GM19023 (cell line): ENCODE results near the gene TTLL10.

Experiments
- ATAC-seq: cut with Tn5 transposase; IDR thresholded peaks from one replicate; pipeline ENCODE4 v1.9.1; 2021; ENCODE audit warnings: mild to moderate bottlenecking, moderate library complexity; ENCODE audit not compliant: unreplicated experiment

TTLL10 gene

DNA sequence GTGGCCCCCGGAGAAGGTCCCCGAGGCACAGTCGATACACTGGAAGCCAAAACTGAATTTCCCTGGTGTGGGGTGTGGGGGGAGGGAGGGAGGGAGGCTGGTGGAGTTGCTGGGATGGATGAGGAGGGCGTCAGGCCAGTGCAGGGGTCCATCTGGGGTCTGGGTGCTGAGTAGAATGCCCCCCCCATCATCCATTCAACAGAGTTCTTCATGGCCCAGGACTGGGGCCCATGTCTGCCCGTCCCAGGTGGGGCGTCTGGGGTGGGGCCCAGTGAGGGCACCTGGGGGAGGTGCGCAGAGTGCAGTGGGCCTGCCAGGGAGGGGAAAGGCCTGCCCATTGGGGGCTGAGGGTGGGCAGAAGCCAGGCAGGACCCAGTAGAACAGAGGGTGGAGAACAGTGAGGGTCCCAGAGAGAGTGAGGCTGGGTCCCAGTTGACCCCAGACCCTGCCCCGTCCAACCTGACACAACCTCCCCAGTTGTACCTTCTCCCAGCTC, 30.8 kb downstream of the TTLL10 start:
- no peak for ATAC-seq

GRCh38 chr1:1204998-1205768, 31.5 kb downstream of the TTLL10 start:
- ATAC-seq: no peak

DNA sequence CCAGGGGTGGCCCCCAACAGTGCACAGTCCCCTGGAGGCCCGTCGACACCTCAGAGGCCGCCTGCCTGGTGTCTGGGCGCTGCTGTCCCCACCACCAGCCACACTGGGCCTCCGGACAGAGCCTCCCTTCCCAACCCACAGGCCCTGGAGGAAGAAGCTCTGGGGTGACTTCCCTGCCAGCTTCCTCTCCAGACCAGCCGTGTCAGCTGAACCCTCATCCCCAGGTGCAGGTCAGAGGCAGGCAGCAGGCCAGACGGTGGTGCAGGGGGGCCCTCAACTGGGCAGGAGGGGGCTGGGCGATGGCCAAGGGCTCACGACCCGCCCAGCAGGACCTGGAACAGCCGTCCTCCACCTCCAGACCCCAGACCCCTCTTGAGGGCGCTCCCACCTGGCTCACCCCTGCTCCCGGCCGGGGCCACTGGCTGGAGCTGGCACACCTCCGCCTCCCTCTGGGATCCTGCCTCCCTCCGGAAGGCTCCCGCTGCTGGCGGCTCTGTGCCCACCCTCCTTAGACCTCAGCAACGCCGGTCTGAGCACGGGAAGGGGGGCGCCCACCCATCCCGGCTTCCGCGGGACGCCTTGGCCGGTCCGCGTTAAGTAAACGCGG, 32.2 kb downstream of the TTLL10 start:
- no peak for ATAC-seq

- ATAC-seq: no peak
Measured at GRCh38 chr1:1206376-1206965, 32.8 kb downstream of the TTLL10 start, which contains the start of gene TNFRSF18. TSS of gene TNFRSF18 (minus strand) at chr1:1206592. CDS start at chr1:1206571, 21 bp downstream.

- ATAC-seq: no peak
Measured at GRCh38 chr1:1206966-1207531, 33.4 kb downstream of the TTLL10 start.

DNA sequence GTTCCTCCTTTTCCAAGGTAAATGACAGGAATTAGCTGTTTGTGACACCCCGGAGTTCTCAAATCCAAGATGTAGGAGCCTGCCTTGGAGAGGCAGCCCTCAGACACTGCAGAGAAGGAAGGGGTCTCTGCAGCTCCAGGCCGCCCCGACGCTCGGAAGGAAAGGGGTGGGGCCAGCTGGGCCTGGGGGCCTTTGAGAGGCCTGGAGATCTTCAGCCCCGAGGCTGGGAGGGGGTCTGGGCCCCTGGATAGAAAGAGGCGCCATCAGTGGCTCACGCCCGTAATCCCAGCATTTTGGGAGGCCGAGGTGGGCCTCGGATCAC, 33.9 kb downstream of the TTLL10 start:
- no peak for ATAC-seq

- ATAC-seq: no peak
Measured at GRCh38 chr1:1208713-1209433, 35.2 kb downstream of the TTLL10 start.

DNA sequence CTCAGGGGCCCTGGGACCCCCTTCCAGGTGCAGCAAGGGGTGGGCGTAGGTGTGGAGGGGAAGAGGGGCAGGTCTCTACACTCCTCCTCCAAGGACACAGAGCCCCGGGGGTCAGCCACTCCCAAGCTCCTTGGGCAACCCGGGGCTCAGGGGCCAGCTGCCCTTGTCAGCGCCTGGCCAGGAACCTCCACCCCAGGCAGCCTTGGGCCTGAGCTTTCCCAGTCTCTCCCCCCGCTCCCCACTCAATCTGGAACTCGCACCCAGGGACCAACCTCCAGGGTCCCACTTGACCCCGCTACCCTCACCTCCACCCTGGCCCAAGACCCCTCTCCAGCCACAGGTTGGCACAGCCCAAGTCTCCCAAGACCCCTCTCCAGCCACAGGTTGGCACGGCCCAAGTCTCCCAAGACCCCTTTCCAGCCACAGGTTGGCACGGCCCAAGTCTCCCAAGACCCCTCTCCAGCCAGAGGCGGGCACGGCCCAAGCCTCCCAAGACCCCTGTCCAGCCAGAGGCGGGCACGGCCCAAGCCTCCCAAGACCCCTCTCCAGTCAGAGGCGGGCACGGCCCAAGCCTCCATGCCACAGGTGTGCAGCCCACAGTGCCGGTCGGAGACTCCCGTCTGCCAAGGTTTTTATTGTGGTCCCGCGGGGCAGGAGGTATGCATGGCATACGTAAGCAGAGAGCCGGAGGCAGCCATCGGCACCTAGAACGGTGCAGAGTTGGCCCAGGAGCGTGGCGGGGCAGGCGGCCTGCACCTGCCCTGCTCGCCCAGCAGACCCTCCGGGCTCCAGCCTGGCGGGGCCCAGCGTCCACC, 37.3 kb downstream of the TTLL10 start:
- ATAC-seq: no peak

DNA sequence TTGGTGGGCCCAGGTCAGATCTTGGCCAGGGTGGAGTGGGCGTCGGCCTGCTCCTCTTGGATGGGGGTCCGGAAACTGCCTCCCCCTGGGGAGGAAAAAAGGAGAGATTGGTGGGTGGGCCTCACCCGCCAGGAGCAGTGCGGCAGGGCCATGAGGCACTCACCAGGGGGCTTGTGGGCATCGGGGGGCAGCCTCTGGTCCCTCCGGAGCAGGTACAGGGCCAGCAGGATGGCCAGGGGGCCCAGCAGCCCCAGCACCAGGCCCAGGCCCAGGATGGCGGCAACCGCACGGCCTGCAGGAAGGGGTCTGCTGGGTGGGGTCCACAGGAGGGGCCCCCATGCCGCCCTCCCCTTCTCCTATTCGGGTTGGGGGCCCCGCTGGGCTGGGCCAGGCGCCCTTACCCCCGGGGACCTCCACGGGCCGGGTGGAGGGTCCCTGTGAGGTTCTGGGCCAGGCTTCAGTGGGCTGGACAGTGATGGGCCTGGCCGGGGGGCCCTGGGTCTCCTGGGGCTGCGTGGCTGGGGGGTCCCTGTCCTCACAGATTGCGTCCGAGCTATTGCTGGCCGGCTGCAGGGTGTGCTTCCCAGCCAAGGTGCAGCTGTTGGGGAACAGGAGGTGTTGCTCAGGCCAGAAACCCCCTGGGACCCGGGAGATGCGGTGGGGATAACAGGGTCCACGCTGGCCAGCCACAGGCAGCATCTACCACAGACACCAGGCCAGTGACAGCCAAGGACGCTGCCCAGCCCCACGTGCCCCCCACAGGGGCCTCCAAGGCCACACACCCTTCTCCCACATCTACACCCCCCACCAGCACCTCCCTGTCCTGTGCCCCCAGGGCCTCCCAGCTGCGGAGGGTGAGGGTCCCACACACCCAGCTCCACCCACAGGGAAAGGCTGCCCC, 38.1 kb downstream of the TTLL10 start:
- no peak for ATAC-seq

- no peak for ATAC-seq
Measured at GRCh38 chr1:1212780-1213344, 39.2 kb downstream of the TTLL10 start.

DNA sequence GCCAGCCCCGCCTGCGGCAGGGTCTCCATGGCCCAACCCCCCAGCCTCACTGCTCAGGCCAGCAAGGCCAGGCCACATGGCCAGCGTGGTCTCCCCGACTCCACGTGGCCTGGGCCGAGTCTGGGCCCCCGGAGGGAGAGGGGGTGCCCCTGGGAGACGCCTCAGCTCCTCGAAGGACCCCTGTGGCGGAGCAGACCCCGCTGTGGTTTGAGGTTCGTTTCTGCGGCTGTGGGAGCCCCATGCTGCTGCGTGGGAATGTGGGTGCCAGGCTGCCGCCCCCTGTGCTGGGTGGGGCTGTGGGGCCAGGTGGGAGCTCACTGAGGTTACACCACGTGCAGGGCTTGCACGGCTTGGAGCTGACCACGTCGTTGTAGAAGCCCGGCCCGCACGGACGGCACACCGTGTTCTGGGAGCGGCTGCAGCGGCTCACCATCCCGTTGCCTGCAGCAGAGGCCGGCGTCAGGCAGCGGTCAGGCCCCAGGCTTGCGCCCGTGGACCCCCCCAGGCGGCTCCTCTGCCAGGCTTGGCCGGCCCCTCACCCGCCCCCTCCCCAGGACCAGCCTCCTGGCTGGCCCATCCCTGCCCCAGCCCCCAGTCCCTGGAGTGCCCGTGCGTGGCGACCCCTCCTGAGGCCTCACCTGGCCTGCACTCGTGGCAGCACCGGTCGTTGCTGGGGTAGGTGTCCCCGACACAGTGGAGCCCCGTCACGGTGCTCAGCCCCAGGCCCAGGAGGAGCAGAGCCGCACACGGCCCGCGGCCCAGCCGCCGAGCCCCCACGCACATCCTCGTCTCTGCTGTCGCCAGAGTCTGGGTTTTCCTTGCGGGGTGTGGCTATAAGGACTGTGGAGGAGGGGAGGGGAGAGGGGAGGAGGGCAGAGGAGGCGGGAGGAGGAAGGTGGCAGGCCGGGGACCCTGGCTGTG, 39.9 kb downstream of the TTLL10 start, which contains the start of gene TNFRSF4:
Gene TNFRSF4 (minus strand): TSS at position 809 of the 921 bp plus-strand sequence. CDS start 26 bp downstream, at position 783.
- ATAC-seq: no peak

DNA sequence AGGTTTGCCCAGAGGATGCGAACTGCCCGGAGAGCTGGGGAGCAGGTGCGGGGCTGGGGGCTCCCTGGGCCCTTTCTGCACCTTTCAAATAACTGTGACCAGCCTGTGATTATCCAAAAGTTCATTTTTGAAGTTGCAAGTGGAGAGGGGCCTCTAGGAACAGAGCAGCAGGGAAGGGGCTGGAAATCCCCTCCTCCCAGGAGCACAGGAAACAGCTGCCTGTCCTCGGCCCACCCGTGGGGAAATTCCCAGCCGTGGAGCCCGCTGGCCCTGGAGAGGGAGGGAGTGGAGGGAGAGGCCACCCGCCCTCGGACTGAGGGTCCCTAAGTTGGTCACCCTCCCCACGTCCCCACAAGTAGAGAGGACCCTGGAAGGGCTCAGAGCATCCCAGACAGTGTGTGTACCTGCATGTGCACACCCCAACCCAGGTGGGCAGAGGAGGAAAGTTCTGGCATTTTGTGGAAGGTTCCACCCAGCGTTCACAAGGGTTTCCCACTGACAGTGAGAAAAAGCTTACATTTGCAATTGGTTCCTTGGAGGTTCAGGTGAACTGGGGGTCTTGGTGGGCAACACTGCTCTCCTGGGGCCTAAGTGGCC, 41.5 kb downstream of the TTLL10 start:
- ATAC-seq: no peak

DNA sequence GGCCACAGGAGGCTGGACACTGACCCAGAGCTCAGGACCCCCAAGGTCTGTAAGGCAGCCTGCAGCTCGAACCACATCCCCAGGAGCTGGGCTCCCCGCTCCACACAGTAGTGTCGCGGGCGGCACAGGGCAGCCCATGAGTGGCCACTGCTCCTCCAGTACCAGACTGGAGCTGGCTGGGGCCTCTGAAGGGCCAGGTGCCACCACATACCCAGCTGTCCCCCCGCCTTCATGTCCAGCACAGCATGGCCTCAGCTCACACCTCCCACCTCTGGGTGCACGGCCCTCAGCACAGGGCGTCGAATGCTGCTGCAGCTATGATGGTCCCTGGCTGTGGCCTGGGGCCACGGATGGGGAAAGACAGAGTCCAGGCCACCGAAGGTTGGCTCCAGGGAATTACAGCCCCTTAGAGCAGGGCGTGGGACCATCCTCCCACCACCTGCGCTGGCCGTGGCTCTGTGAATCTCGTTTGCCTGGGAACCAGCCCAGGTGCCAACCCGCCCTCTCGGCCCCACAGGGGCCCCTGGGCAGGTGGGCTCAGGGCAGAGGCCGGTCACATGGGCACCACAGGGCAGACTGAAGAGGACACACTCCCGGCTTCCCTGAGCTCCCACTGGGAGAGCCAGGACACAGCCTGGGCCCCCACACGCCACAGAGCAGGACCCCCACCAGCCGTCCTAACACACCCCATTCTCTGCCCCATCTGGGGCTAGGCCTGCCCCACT, 42.4 kb downstream of the TTLL10 start:
- ATAC-seq: no peak

- no peak for ATAC-seq
Measured at GRCh38 chr1:1216770-1217620, 43.3 kb downstream of the TTLL10 start.

DNA sequence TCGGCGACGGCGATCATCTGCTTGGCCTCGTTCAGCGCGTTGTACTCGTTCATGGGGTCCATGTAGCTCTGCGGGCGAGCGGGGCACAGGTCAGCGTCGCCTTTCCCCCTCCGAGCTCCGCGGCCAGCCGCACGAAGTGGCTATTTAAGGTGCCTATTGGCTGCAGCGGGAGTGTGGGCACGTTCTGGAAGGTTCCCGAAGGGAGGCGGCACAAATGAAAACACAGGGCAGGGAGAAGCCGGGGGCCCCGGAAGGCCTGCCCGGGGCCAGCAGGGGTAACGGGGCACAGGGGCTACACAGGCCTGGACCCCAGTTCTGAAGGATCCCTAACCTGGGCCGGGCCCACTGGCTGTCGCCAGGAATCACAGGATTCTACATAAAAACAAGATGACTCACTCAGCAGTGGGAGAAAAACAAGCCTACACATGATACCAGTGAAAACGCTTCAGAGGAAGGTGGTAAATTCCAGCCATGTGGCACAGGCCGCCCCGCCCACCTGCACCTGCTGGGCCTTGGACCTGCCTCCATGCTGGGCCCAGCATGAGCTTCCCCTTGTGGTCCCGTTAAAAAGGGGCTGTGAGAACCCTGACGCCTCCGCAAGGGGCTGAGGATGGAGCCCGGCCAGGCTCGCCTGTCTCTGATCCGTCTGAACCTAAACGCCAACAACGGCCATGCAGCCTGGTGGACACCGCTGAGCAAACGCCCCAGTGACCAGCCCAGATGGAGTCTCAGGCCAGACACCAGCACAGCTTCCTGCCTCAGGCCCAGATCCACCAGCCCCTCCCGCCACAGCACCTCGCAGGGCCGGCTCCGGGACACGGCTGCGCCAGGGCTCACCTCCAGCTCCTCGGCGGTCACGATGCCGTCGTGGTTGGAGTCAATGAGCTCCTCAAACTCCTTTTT, 44.2 kb downstream of the TTLL10 start:
- ATAC-seq: no peak
